B cell (primary cell): Measurements from ENCODE around the gene MPDZ. TPM values are rescaled to one million over a fixed set of nuclear protein-coding genes. Genes with fewer than 3 reads are reported as not detected.

ENCODE experiments used
- ATAC-seq: fragments of 200-7000 bp; cut with Tn5 transposase; one replicate; pipeline ENCODE4 v1.10.0; 2021; ENCODE audit warnings: low read depth, mild to moderate bottlenecking, moderate number of reproducible peaks, moderate library complexity
- CTCF ChIA-PET: fragments of 350-600 bp; sonication (Branson Sonifier 250); formaldehyde crosslinking; loops from one replicate; lab custom pipeline; 2021; ENCODE audit warnings: antibody characterized with exemption, inconsistent platforms; lab: Charles Lee
- POLR2A ChIA-PET: fragments of 350-600 bp; sonication (Branson Sonifier 250); formaldehyde crosslinking; loops from one replicate; lab custom pipeline; 2021; ENCODE audit warnings: antibody characterized with exemption; lab: Charles Lee
- DNase-seq: peaks from one replicate; pipeline ENCODE4 v3.0.0; 2013
- H2AFZ ChIP-seq: 2 replicates; pipeline ENCODE4 v1.6.1; 2012; ENCODE audit warnings: mild to moderate bottlenecking, low read depth, low read length; ENCODE audit not compliant: insufficient read depth, poor library complexity, severe bottlenecking
- H3K27ac ChIP-seq, 2 donors: 1 replicate in 1 of 2; 2 replicates in 1 of 2; pipeline ENCODE4 v1.5.1; 2012 to 2013; ENCODE audit warnings: low read length in 2 of 2, mild to moderate bottlenecking in 2 of 2, moderate library complexity in 1 of 2
- H3K27me3 ChIP-seq, 4 experiments: fragments of 200-600 bp in 1 of 4; sonication (generic) in 1 of 4; replicated peaks in 1 of 4; 1 replicate in 2 of 4; 2 replicates in 2 of 4; pipeline versions ENCODE4 v1.6.1 to v1.7.0; 2013 to 2016; ENCODE audit warnings: low read length in 3 of 4, mild to moderate bottlenecking in 2 of 4, mixed read lengths in 1 of 4, moderate library complexity in 1 of 4; ENCODE audit not compliant: insufficient read depth in 4 of 4, control insufficient read depth in 3 of 4; ENCODE audit errors: control extremely low read depth in 1 of 4
- H3K36me3 ChIP-seq, 2 experiments: replicated peaks in 1 of 2; 1 replicate in 1 of 2; 2 replicates in 1 of 2; pipeline versions ENCODE4 v1.6.1 to v1.7.1; 2013; ENCODE audit warnings: low read length in 1 of 2; ENCODE audit not compliant: insufficient read depth in 2 of 2, control insufficient read depth in 1 of 2; ENCODE audit errors: control extremely low read depth in 1 of 2, extremely low read depth in 1 of 2
- H3K4me1 ChIP-seq, 2 donors: fragments of 200-600 bp in 1 of 2; sonication (generic) in 1 of 2; 1 replicate in 1 of 2; 2 replicates in 1 of 2; pipeline versions ENCODE4 v1.5.1 to v1.6.1; 2013 to 2017; ENCODE audit warnings: low read length in 2 of 2; ENCODE audit not compliant: control insufficient read depth in 2 of 2, insufficient read depth in 2 of 2
- H3K4me2 ChIP-seq: replicated peaks from 2 replicates; pipeline ENCODE3; 2012; ENCODE audit warnings: mild to moderate bottlenecking, low read depth, low read length; ENCODE audit not compliant: poor library complexity, severe bottlenecking
- H3K4me3 ChIP-seq, 5 experiments: fragments of 200-600 bp in 1 of 5; sonication (generic) in 1 of 5; 1 replicate in 3 of 5; 2 replicates in 2 of 5; pipeline versions ENCODE4 v1.5.1 to v1.7.0; 2011 to 2016; ENCODE audit warnings: low read length in 4 of 5, mild to moderate bottlenecking in 4 of 5, low read depth in 2 of 5, control low read depth in 1 of 5, moderate library complexity in 1 of 5; ENCODE audit not compliant: insufficient read depth in 1 of 5; ENCODE audit errors: control extremely low read depth in 1 of 5, extremely low read depth in 1 of 5
- H3K79me2 ChIP-seq: fragments of 200-600 bp; sonication (generic); one replicate; pipeline ENCODE4 v1.6.0; 2016; ENCODE audit warnings: low read length; ENCODE audit not compliant: control insufficient read depth, insufficient read depth
- H3K9ac ChIP-seq: fragments of 200-600 bp; sonication (generic); 2 replicates; pipeline ENCODE4 v1.6.1; 2017; ENCODE audit warnings: mild to moderate bottlenecking, low read length, moderate library complexity
- H3K9me3 ChIP-seq, 3 donors: one replicate each; pipeline versions ENCODE4 v1.6.1 to v1.7.1; 2013; ENCODE audit warnings: low read length in 2 of 3; ENCODE audit not compliant: control insufficient read depth in 2 of 3, insufficient read depth in 1 of 3; ENCODE audit errors: control extremely low read depth in 1 of 3
- H4K20me1 ChIP-seq: 2 replicates; pipeline ENCODE4 v1.6.0; 2012; ENCODE audit warnings: mild to moderate bottlenecking, low read length; ENCODE audit not compliant: insufficient read depth, control insufficient read depth, poor library complexity, severe bottlenecking
- H3K27ac Mint-ChIP-seq: one replicate; pipeline ENCODE4 v1.8.0; 2021; ENCODE audit warnings: mixed read lengths
- H3K27me3 Mint-ChIP-seq: one replicate; pipeline ENCODE4 v1.8.0; 2021; ENCODE audit warnings: mixed read lengths
- H3K4me1 Mint-ChIP-seq: one replicate; pipeline ENCODE4 v1.8.0; 2021; ENCODE audit warnings: mixed read lengths
- H3K4me3 Mint-ChIP-seq: one replicate; pipeline ENCODE4 v1.8.0; 2021; ENCODE audit warnings: mixed read lengths
- H3K9me3 Mint-ChIP-seq: one replicate; pipeline ENCODE4 v1.8.0; 2022; ENCODE audit warnings: mixed read lengths; ENCODE audit not compliant: insufficient read depth
- CTCF ChIP-seq: fragments of 200-600 bp; IDR thresholded peaks from one replicate; pipeline ENCODE4 v1.8.0; 2022; ENCODE audit warnings: antibody characterized with exemption, mild to moderate bottlenecking
- EZH2 ChIP-seq: IDR thresholded peaks from 2 replicates; pipeline ENCODE4 v1.6.1; 2012; ENCODE audit warnings: borderline replicate concordance, low read depth, mild to moderate bottlenecking, moderate library complexity, low read length; ENCODE audit not compliant: insufficient read depth, poor library complexity, severe bottlenecking
- WGBS: methylation state at CpG from one replicate; pipeline ENCODE4 v1.1.5; 2013; ENCODE audit warnings: missing lambda C conversion rate; ENCODE audit not compliant: insufficient coverage; 5-methylcytosine and 5-hydroxymethylcytosine counted together
- intact Hi-C: fragments of 100-400 bp; cut with micrococcal nuclease; formaldehyde crosslinking; loops from one replicate; pipeline ENCODE4 v1.10.0; 2022
- polyA plus RNA-seq: library from polyadenylated mRNA; depleted of rRNA; stranded (reverse); fragments of >200 nt; gene quantifications from 2 replicates; pipeline ENCODE4 v1.2.3, GENCODE V29; 2012
- total RNA-seq, 2 donors: library from RNA; stranded (reverse); fragments of 120-200 nt in 1 of 2; gene quantifications; 1 replicate in 1 of 2; 2 replicates in 1 of 2; pipeline versions ENCODE4 v1.2.3 to v1.2.4, GENCODE V29; 2013 to 2022

The MPDZ gene
- total and polyA plus RNA-seq, 2 donors (not counting 1 experiment from before 2014, with no cell fraction given), result not detected

GRCh38 chr9:13324988-13325387 lies 45.5 kb upstream of the MPDZ start:
- H3K4me2 ChIP-seq, result no peak overlapping the region
- no peak for TF ChIP-seq CTCF
- no peak for TF ChIP-seq EZH2
- no peaks in the 10 kb centered on the region for H3K27me3 Mint-ChIP-seq
- no peaks in the 10 kb centered on the region for H3K79me2 ChIP-seq
- no peak overlapping the region for H3K27ac Mint-ChIP-seq
- ChIA-PET POLR2A (no interaction called here), CTCF (no interaction called here)
- ATAC-seq (no peak), DNase-seq (no peak)
- no peak overlapping the region for H3K27ac ChIP-seq
- intact Hi-C loops, result no loop called here
- no peak overlapping the region for H3K4me3 Mint-ChIP-seq
- H2AFZ ChIP-seq, result no peak overlapping the region
- no peaks in the 10 kb centered on the region for H3K36me3 ChIP-seq
- no peaks in the 10 kb centered on the region for H4K20me1 ChIP-seq
- no CpG with 5 or more reads among the region's 1 CpG for WGBS
- H3K9ac ChIP-seq, result no peak overlapping the region
- H3K27me3 ChIP-seq, result no peaks in the 10 kb centered on the region
- H3K9me3 Mint-ChIP-seq, result peaks cover 2% of the 10 kb centered on the region
- no peaks in the 10 kb centered on the region for H3K4me1 Mint-ChIP-seq
- H3K9me3 ChIP-seq, result peaks cover 0 to 9% (median 0%) of the 10 kb centered on the region in 3 donors
- H3K4me3 ChIP-seq, result no peak overlapping the region
- no peaks in the 10 kb centered on the region for H3K4me1 ChIP-seq

- Histone ChIP-seq H4K20me1 (no peaks in the 10 kb centered on the region), H3K4me2 (no peak overlapping the region), H3K4me3 (no peak overlapping the region), H3K27me3 (no peaks in the 10 kb centered on the region), H3K79me2 (no peaks in the 10 kb centered on the region), H2AFZ (no peak overlapping the region), H3K4me1 (no peaks in the 10 kb centered on the region), H3K9me3 (peaks cover 0 to 11% (median 0%) of the 10 kb centered on the region in 3 donors), H3K27ac (no peak overlapping the region), H3K9ac (no peak overlapping the region), H3K36me3 (no peaks in the 10 kb centered on the region)
- Mint-ChIP-seq H3K9me3 (peaks cover 2% of the 10 kb centered on the region), H3K27ac (no peak overlapping the region), H3K4me3 (no peak overlapping the region), H3K4me1 (no peaks in the 10 kb centered on the region), H3K27me3 (no peaks in the 10 kb centered on the region)
- no peak for ATAC-seq
- DNase-seq, result no peak
- intact Hi-C loops, result no loop called here
- TF ChIP-seq EZH2, result no peak
- no peak for TF ChIP-seq CTCF
- WGBS, result 91% methylated on average over 25 of the region's 29 CpGs
- CTCF ChIA-PET, result no interaction called here
- POLR2A ChIA-PET, result no interaction called here
Measured at GRCh38 chr9:13322828-13323550, 43.5 kb upstream of the MPDZ start.
